Stimulated activated CD8-positive, alpha-beta memory T cell treated with anti-CD3 and anti-CD28 coated beads, Interleukin-2, amount 100 ng/mL, for 48 hours (primary cell): ENCODE results near the gene MUTYH.
"Not testable (repeated sequence)": the region's sequence is repeated elsewhere in the genome, so short reads cannot be mapped to it uniquely, and the experiment has no call there.

ENCODE experiments used
- DNase-seq, 2 donors: peaks; one replicate each; pipeline ENCODE4 v3.0.0-alpha.2; 2020; ENCODE audit warnings: low read depth in 2 of 2

The MUTYH gene

DNA sequence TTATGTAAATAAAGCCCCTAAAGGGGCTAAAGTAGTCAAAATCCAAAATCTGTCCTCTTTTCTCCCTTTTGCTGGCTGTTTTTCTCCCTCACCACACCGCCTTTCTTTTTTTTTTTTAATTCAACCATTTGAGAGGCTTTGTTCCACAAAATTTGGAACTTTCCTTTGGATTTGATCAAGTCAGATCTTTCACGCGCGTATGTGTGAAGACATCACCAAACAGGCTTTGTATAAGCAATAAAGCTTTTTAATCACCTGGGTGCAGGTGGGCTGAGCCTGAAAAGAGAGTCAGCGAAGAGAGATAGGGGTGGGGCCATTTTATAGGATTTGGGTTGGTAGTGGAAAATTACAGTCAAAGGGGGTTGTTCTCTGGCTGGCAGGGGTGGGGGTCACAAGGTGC is 18.8 kb downstream of the MUTYH start:
- DNase-seq = no peak

- no peak for DNase-seq
These were observed 20.5 kb downstream of the MUTYH start for GRCh38 chr1:45319761-45320160.

- DNase-seq = no peak
These were observed 23.1 kb downstream of the MUTYH start for GRCh38 chr1:45317166-45317565.

DNA sequence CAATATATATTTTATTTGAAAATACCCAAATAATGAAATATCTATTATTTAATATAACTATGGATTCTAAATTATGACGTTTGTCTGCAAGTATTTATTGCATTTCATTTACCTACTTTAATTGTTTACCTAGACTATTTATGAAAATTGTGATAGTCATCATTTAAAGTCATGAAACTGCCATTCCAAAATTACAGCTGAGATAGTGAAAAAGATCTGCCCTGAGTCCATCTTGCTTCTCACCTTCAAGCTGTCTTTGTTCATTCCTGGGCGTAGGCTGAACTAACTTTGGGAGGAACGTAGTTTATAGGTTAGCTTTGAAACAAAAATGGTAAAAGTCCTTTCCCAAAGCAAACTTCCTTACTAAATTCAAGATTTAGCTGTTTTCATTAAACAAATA is 26.0 kb downstream of the MUTYH start:
- no peak for DNase-seq

DNA sequence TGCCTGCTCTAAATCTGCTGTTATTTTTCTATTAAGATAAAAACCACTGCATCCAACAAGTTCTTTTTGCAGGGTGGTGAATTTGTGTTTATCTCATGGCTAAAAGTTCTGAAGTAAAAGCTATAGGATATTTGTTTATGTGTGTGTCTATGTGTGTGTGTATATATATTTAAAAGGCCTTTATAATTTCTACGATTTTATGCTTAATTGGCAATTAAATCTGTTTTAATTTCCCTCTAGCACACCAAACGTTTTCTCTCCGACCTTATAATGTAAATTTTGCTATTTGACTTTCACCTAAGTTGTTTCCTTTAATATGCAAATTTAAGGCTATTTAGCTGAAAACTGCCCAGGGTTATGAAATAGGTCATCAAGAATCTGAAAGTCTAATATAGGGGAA is 33.3 kb downstream of the MUTYH start:
- no peak for DNase-seq

DNA sequence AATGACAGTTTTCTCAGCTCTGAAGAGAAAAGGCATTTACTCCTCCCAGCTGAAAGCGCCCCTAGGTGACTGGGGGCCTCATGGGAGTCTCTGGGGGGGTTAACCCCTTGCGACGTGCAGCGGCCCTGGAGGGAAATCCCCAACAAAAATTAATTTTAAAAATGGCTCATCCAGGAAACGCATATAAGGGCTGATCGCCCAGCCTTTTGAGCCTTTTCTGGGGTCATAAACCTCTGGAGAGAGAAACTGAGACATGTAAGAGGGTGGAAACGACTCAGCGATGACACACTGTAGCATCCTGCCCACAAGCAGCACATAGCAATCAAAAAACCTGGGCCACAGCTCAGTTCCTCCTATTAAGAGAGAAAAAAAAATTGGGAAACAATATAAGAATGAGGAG is 33.9 kb downstream of the MUTYH start:
- DNase-seq = peak; percentile 29 to 41

- DNase-seq = no peak
These were observed 35.0 kb downstream of the MUTYH start for GRCh38 chr1:45305231-45305630.

GRCh38 chr1:45304311-45305081 is 35.7 kb downstream of the MUTYH start:
- no peak for DNase-seq

GRCh38 chr1:45303520-45304310 is 36.5 kb downstream of the MUTYH start:
- peak; percentile 94 to 100 for DNase-seq

- DNase-seq = no peak
These were observed 37.6 kb downstream of the MUTYH start for GRCh38 chr1:45302505-45303150.

GRCh38 chr1:45300669-45300997 is 39.6 kb downstream of the MUTYH start:
- no peak for DNase-seq

GRCh38 chr1:45299981-45300668 is 40.1 kb downstream of the MUTYH start:
- DNase-seq = no peak

DNA sequence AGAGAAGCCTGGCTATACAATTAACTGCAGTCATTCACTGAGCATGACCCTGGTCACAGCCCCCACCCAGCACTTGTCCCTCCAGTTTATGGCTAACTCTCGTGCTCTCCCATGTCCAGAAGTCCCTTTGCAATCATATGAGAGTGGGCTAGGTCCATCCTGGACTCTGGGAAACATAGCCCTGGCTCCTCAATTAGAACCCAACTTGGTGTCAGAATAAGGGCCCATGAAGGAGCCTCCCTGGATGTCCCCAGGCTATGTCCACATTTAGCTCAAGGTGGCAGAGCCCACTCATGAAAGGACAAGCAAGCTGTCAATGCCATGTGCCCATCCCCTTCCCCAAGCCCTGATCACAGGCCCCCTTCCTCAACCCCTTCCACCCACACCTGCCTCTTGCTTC is 40.9 kb downstream of the MUTYH start:
- no peak for DNase-seq

GRCh38 chr1:45297666-45298356 is 42.4 kb downstream of the MUTYH start:
- no peak for DNase-seq

DNA sequence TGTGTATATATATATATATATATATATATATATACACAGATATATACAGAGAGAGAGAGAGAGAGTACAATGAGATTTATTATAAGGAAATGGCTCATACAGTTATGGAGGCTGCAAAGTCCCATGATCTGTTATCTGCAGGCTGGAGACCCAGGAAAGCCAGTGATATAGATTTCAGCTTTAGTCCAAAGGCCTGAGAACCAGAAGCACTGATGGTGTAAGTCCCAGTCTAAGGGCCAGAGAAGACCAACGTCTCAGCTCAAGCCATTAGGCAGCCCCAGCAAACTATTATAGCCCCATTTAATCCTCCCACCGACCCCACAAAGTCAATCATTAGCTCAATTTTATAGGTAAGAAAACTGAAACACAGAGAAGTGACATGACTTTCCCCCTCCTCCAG is 48.5 kb downstream of the MUTYH start:
- no peak for DNase-seq

GRCh38 chr1:45291002-45291401 is 49.2 kb downstream of the MUTYH start:
- not testable (repeated sequence) for DNase-seq

DNA sequence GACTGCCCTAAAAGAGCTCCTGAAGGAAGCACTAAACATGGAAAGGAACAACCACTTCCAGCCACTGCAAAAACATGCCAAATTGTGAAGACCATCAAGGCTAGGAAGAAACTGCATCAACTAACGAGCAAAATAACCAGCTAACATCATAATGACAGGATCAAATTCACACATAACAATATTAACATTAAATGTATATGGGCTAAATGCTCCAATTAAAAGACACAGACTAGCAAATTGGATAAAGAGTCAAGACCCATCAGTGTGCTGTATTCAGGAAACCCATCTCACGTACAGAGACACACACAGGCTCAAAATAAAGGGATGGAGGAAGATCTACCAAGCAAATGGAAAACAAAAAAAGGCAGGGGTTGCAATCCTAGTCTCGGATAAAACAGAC is 53.7 kb downstream of the MUTYH start:
- DNase-seq = not testable (repeated sequence)

GRCh38 chr1:45284858-45285257 is 55.4 kb downstream of the MUTYH start:
- DNase-seq = not testable (repeated sequence)

GRCh38 chr1:45282351-45282750 is 57.9 kb downstream of the MUTYH start:
- no peak for DNase-seq
